ENCODE data around the gene SLCO3A1.

The SLCO3A1 gene

GRCh38 chr15:91855684-91856489, 2.4 kb downstream of the SLCO3A1 start:
- Histone ChIP-seq H3K4me3 (replicated peaks; ENCODE audit: insufficient read depth, low read length) (no peak overlapping the region), H3K27ac (replicated peaks) (no peak overlapping the region), H3K27me3 (ENCODE audit: insufficient read depth, poor library complexity, severe bottlenecking) (no peaks in the 10 kb centered on the region)
- no peak for TF ChIP-seq REST (IDR thresholded peaks at IDR 0.05; ENCODE audit: insufficient replicate concordance, low read depth)
- no peak for TF ChIP-seq CTCF (IDR thresholded peaks at IDR 0.05; ENCODE audit: insufficient read depth, low read length)
- no peak for DNase-seq (ENCODE audit: low read depth in 1 of 2, low spot score in 1 of 2)

GRCh38 chr15:91857224-91857585, 3.7 kb downstream of the SLCO3A1 start:
- H3K27ac ChIP-seq (replicated peaks), result no peak overlapping the region; the same call in 1 of the 2 replicates

GRCh38 chr15:91857772-91858171, 4.3 kb downstream of the SLCO3A1 start:
- no peak overlapping the region; the same call in 1 of the 2 replicates for H3K27ac ChIP-seq (replicated peaks)
- no peaks in the 10 kb centered on the region for H3K27me3 ChIP-seq (ENCODE audit: insufficient read depth, poor library complexity, severe bottlenecking)
- peak in 1 of 2 experiments; percentile 25 for DNase-seq (ENCODE audit: low read depth in 1 of 2, low spot score in 1 of 2)
- H3K4me3 ChIP-seq (replicated peaks; ENCODE audit: insufficient read depth, low read length), result no peak overlapping the region
- TF ChIP-seq GABPA (IDR thresholded peaks at IDR 0.05; ENCODE audit: low read depth), result no peak
- TF ChIP-seq SPI1 (IDR thresholded peaks at IDR 0.05; ENCODE audit: borderline replicate concordance, low read depth), result peak; percentile 6; the same call in 1 of the 2 replicates

More at GRCh38 chr15:91857224-91857585, 3.7 kb downstream of the SLCO3A1 start:
- Histone ChIP-seq H3K4me3 (replicated peaks; ENCODE audit: insufficient read depth, low read length) (no peak overlapping the region), H3K27me3 (ENCODE audit: insufficient read depth, poor library complexity, severe bottlenecking) (no peaks in the 10 kb centered on the region)
- TF ChIP-seq REST (IDR thresholded peaks at IDR 0.05; ENCODE audit: insufficient replicate concordance, low read depth) (no peak), CTCF (IDR thresholded peaks at IDR 0.05; ENCODE audit: insufficient read depth, low read length) (no peak), POLR2AphosphoS5 (IDR thresholded peaks at IDR 0.05; ENCODE audit: low read depth) (no peak), GABPA (IDR thresholded peaks at IDR 0.05; ENCODE audit: low read depth) (no peak), SPI1 (IDR thresholded peaks at IDR 0.05; ENCODE audit: borderline replicate concordance, low read depth) (no peak)
- DNase-seq (ENCODE audit: low read depth in 1 of 2, low spot score in 1 of 2), result no peak

GRCh38 chr15:91860498-91860897, 7.0 kb downstream of the SLCO3A1 start:
- Histone ChIP-seq H3K27me3 (ENCODE audit: insufficient read depth, poor library complexity, severe bottlenecking) (no peaks in the 10 kb centered on the region), H3K4me3 (replicated peaks; ENCODE audit: insufficient read depth, low read length) (no peak overlapping the region), H3K27ac (replicated peaks) (peak overlapping the region; percentile 66)
- DNase-seq (ENCODE audit: low read depth in 1 of 2, low spot score in 1 of 2), result no peak
- TF ChIP-seq POLR2AphosphoS5 (IDR thresholded peaks at IDR 0.05; ENCODE audit: low read depth), result no peak
- TF ChIP-seq GABPA (IDR thresholded peaks at IDR 0.05; ENCODE audit: low read depth), result no peak
- no peak for TF ChIP-seq REST (IDR thresholded peaks at IDR 0.05; ENCODE audit: insufficient replicate concordance, low read depth)
- no peak for TF ChIP-seq CTCF (IDR thresholded peaks at IDR 0.05; ENCODE audit: insufficient read depth, low read length)
- TF ChIP-seq SPI1 (IDR thresholded peaks at IDR 0.05; ENCODE audit: borderline replicate concordance, low read depth), result no peak

Measured in HL-60 (cell line).